Stomach (tissue), 4 donors: ENCODE data around the gene CD109.

ENCODE experiments used
- EP300 ChIP-seq: sonication (generic); formaldehyde crosslinking; IDR thresholded peaks from one replicate; pipeline ENCODE4 v1.6.1; 2017; ENCODE audit warnings: antibody characterized with exemption
- POLR2A ChIP-seq, 4 donors: fragments of 450-650 bp; IDR thresholded peaks; one replicate each; pipeline ENCODE4 v1.6.1; 2016; ENCODE audit warnings: antibody characterized with exemption in 4 of 4, control low read depth in 2 of 4, mild to moderate bottlenecking in 1 of 4, moderate library complexity in 1 of 4
- TF ChIP-seq, protein P1 (sequence below), 7 experiments: fragments of 450-650 bp in 4 of 7; fragments of 200-600 bp in 3 of 7; sonication (generic) in 3 of 7; IDR thresholded peaks; one replicate each; pipeline ENCODE4 v1.5.1; 2016 to 2019; ENCODE audit warnings: antibody characterized with exemption in 7 of 7, control low read depth in 2 of 7, mild to moderate bottlenecking in 1 of 7

DNA sequence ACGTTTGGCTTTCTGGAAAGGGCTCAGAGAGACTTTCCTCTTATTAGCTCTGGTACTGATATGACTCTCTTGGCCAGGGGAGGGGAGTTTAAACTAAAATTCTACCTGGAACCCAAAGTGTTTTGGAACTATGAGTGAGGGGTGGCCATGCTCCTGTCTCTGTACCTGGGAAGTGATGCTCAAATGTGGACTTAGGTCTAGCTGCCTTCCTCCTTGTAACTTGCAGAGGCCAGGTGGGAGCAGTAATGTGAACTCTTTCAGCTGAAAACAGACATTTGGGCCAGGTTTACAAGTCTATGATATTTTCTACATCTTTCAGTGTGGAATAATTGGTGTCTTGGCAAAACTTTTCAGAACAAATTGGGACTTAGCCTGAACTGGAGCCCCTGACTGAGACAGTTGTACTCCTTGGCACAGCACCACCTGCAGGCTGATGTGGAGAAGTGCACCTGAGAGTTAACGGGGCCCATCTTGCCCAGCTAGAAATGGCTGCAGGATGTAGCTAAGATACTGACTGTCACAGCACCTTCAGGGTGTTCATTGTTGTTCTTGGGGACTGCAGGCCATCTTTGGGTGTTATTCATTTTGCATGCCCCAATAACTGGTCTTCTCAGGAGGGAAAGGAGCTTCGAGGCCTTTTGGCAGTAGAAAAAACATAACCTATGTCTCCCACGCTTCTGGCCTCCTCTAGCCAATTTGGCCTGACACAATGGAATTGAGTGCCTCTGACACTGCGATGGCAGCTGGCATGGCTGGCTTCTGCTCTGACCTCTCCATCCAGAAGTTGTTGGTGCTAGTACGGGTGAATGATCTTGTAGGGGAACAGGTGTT lies 37.1 kb downstream of the CD109 start:
- TF ChIP-seq, protein P1, sequence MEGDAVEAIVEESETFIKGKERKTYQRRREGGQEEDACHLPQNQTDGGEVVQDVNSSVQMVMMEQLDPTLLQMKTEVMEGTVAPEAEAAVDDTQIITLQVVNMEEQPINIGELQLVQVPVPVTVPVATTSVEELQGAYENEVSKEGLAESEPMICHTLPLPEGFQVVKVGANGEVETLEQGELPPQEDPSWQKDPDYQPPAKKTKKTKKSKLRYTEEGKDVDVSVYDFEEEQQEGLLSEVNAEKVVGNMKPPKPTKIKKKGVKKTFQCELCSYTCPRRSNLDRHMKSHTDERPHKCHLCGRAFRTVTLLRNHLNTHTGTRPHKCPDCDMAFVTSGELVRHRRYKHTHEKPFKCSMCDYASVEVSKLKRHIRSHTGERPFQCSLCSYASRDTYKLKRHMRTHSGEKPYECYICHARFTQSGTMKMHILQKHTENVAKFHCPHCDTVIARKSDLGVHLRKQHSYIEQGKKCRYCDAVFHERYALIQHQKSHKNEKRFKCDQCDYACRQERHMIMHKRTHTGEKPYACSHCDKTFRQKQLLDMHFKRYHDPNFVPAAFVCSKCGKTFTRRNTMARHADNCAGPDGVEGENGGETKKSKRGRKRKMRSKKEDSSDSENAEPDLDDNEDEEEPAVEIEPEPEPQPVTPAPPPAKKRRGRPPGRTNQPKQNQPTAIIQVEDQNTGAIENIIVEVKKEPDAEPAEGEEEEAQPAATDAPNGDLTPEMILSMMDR (IDR thresholded peaks at IDR 0.05) = peak in 6 of 7 experiments; percentile 17 to 89 (median 80)
- TF ChIP-seq POLR2A (IDR thresholded peaks at IDR 0.05) (no peak), EP300 (no peak)
